ENCODE measurements around the gene FBXL22. TPM values are rescaled to one million over a fixed set of nuclear protein-coding genes. Genes with fewer than 3 reads are reported as not detected.

Gene FBXL22
- total RNA-seq, 4 donors from 2014 or later = 0.19 to 6.5 (median 3.1) TPM

- Histone ChIP-seq H3K27ac (peak overlapping the region in 1 of 4 donors; percentile 0), H3K9me3 (no peaks in the 10 kb centered on the region), H3K27me3 (no peaks in the 10 kb centered on the region), H3K4me1 (peaks cover 8 to 60% (median 29%) of the 10 kb centered on the region in 3 donors), H3K4me3 (no peak overlapping the region), H3K36me3 (peaks cover 0 to 41% (median 0%) of the 10 kb centered on the region in 3 donors)
- TF ChIP-seq POLR2A (IDR thresholded peaks at IDR 0.05) = no peak
- TF ChIP-seq CTCF (IDR thresholded peaks at IDR 0.05) = no peak
- WGBS, 2 donors = 51 to 75% methylated on average over 2 of the region's 2 CpGs
- no peak for DNase-seq
- intact Hi-C loops (cut with DNase I) = loop anchor here (10.0 kb wide), 1 partner anchor 458 kb away; no protein-coding TSS in a partner anchor
Measured at GRCh38 chr15:63606308-63606707, 9.1 kb downstream of the FBXL22 start.

DNA sequence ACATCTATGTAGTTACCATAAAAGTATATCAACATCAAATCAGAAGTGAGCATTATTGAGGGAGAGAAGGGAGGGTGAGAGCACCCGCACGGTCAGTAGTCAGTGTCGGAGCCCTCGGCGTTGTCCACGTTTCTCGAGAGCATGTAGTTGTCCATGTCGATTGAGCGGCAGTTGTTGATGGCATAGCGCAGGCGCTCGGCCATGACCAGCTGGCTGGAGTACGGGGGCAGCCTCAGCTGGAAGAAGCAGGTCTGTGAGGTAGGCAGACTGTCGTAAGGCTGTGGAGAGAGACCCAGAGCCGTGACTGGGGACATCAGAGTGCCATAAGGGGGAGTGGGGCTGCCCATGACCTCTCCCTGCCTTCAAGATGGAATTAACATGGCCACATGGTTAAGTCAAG is 11.8 kb downstream of the FBXL22 start:
- H3K27me3 ChIP-seq = no peaks in the 10 kb centered on the region
- H3K36me3 ChIP-seq = peaks cover 0 to 68% (median 0%) of the 10 kb centered on the region in 3 donors
- H3K27ac ChIP-seq = no peak overlapping the region
- no peak overlapping the region for H3K4me3 ChIP-seq
- intact Hi-C loops (cut with DNase I) = loop anchor here (10.0 kb wide), 1 partner anchor 456 kb away; no protein-coding TSS in a partner anchor
- TF ChIP-seq POLR2A (IDR thresholded peaks at IDR 0.05) (no peak), CTCF (IDR thresholded peaks at IDR 0.05) (no peak)
- WGBS, 2 donors = 91 to 98% methylated on average over 14 to 15 of the region's 15 CpGs
- peaks cover 8 to 48% (median 22%) of the 10 kb centered on the region in 3 donors for H3K4me1 ChIP-seq
- DNase-seq = no peak
- no peaks in the 10 kb centered on the region for H3K9me3 ChIP-seq

DNA sequence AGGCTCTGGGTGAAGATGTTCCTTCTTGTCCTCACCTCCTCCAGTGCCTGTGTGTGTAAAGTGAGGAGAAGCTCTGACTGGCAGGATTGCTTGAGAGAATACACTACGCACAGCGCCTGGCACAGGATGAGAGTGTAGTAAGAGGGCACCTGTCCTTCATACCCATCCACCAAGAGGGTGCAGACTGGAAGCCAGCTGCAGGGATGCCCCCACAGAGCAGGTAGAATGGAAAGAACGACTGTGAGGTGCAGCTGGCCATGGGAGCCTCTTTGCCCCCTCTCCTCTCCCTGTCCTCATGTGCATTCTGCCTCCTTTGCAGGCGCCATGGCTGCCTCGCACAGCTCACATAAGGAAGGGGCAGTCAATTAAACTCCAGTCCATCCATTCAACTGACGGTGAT is 12.3 kb downstream of the FBXL22 start:
- Histone ChIP-seq H3K4me3 (no peak overlapping the region), H3K4me1 (peaks cover 8 to 47% (median 22%) of the 10 kb centered on the region in 3 donors), H3K27ac (peak overlapping the region in 1 of 4 donors; percentile 63), H3K27me3 (no peaks in the 10 kb centered on the region), H3K9me3 (no peaks in the 10 kb centered on the region), H3K36me3 (peaks cover 0 to 72% (median 0%) of the 10 kb centered on the region in 3 donors)
- intact Hi-C loops (cut with DNase I) = loop anchor here (10.0 kb wide), 1 partner anchor 455 kb away; no protein-coding TSS in a partner anchor
- TF ChIP-seq POLR2A (IDR thresholded peaks at IDR 0.05) (no peak), CTCF (IDR thresholded peaks at IDR 0.05) (no peak)
- WGBS, 2 donors = 75 to 98% methylated on average over 5 of the region's 6 CpGs
- no peak for DNase-seq

- no peaks in the 10 kb centered on the region for H3K9me3 ChIP-seq
- intact Hi-C loops (cut with DNase I) = no loop called here
- H3K27ac ChIP-seq = peak overlapping the region; percentile 44 to 77 (median 68)
- TF ChIP-seq CTCF (IDR thresholded peaks at IDR 0.05) = peak; percentile 46 to 79 (median 75)
- TF ChIP-seq POLR2A (IDR thresholded peaks at IDR 0.05) = no peak
- H3K4me1 ChIP-seq = peaks cover 8 to 39% (median 20%) of the 10 kb centered on the region in 3 donors
- WGBS, 2 donors = 0 to 1% methylated on average over 6 of the region's 6 CpGs
- H3K36me3 ChIP-seq = peaks cover 0 to 81% (median 0%) of the 10 kb centered on the region in 3 donors
- no peak for DNase-seq
- no peak overlapping the region for H3K4me3 ChIP-seq
- no peaks in the 10 kb centered on the region for H3K27me3 ChIP-seq
Measured at GRCh38 chr15:63610209-63610841, 13.1 kb downstream of the FBXL22 start.

- peaks cover 0 to 85% (median 3%) of the 10 kb centered on the region in 3 donors for H3K36me3 ChIP-seq
- WGBS, 2 donors = 61 to 67% methylated on average over 3 of the region's 3 CpGs
Measured at GRCh38 chr15:63611177-63611576, 14.0 kb downstream of the FBXL22 start.

More at GRCh38 chr15:63611177-63611576, 14.0 kb downstream of the FBXL22 start:
- Histone ChIP-seq H3K9me3 (no peaks in the 10 kb centered on the region), H3K27ac (peak overlapping the region in 3 of 4 donors; percentile 63 to 77 (median 74)), H3K4me3 (no peak overlapping the region), H3K4me1 (peaks cover 8 to 39% (median 15%) of the 10 kb centered on the region in 3 donors), H3K27me3 (no peaks in the 10 kb centered on the region)
- TF ChIP-seq POLR2A (IDR thresholded peaks at IDR 0.05) (no peak), CTCF (IDR thresholded peaks at IDR 0.05) (no peak)
- DNase-seq = no peak
- intact Hi-C loops (cut with DNase I) = no loop called here
